SU-DHL-6 (cell line): ENCODE data around the gene STAB1.

ENCODE experiments used
- CTCF ChIP-seq: fragments of 200-600 bp; sonication (generic); IDR thresholded peaks from one replicate; pipeline ENCODE4 v1.5.1; 2017; ENCODE audit warnings: antibody characterized with exemption, mild to moderate bottlenecking, low read length, moderate library complexity; ENCODE audit not compliant: insufficient read depth, poor library complexity, severe bottlenecking
- EZH2phosphoT487 ChIP-seq: fragments of 200-600 bp; sonication (generic), shearing (Covaris generic); conservative IDR thresholded peaks from 2 replicates; pipeline ENCODE4 v1.6.1; 2018; ENCODE audit warnings: mild to moderate bottlenecking, antibody characterized with exemption, low read length, moderate library complexity, mixed read lengths

- TF ChIP-seq CTCF (no peak), EZH2phosphoT487 (no peak)
These were observed 49.8 kb downstream of the STAB1 start for GRCh38 chr3:52544937-52545336.
